B cell (primary cell): ENCODE measurements around the gene PCLO.

ENCODE experiments used
- EZH2 ChIP-seq: IDR thresholded peaks from 2 replicates; pipeline ENCODE4 v1.6.1; 2012; ENCODE audit warnings: borderline replicate concordance, low read depth, mild to moderate bottlenecking, moderate library complexity, low read length; ENCODE audit not compliant: insufficient read depth, poor library complexity, severe bottlenecking
- TF ChIP-seq, protein P1 (sequence below): fragments of 200-600 bp; IDR thresholded peaks from one replicate; pipeline ENCODE4 v1.8.0; 2022; ENCODE audit warnings: antibody characterized with exemption, mild to moderate bottlenecking

DNA sequence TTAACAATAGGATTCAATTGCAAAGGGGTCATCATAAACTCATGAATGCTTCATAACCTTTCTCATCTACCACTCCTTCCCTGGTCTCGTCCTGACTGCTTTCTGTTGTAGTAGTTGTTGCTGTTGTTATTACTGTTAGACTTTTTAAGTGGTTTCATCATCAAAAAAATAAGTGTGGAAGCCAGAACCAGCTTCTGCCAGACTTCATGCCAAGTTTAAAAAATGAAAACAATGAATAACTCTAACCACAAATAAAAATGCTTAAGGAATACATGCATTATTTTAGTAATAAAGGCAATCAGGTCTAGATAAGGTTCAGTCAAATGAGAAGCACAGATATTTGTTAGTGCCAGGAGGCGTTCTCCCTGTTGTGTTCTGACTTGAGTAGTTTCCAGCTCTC is 85.4 kb downstream of the PCLO start:
- TF ChIP-seq, protein P1, sequence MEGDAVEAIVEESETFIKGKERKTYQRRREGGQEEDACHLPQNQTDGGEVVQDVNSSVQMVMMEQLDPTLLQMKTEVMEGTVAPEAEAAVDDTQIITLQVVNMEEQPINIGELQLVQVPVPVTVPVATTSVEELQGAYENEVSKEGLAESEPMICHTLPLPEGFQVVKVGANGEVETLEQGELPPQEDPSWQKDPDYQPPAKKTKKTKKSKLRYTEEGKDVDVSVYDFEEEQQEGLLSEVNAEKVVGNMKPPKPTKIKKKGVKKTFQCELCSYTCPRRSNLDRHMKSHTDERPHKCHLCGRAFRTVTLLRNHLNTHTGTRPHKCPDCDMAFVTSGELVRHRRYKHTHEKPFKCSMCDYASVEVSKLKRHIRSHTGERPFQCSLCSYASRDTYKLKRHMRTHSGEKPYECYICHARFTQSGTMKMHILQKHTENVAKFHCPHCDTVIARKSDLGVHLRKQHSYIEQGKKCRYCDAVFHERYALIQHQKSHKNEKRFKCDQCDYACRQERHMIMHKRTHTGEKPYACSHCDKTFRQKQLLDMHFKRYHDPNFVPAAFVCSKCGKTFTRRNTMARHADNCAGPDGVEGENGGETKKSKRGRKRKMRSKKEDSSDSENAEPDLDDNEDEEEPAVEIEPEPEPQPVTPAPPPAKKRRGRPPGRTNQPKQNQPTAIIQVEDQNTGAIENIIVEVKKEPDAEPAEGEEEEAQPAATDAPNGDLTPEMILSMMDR: no peak
- TF ChIP-seq EZH2: no peak
